ENCODE results near the gene MAPK7.

The MAPK7 gene

GRCh38 chr17:19343256-19343630 is 35.1 kb upstream of the MAPK7 start:
- no peak for FAIRE-seq
- no peak for DNase-seq (ENCODE audit: insufficient read length, low spot score)
- TF ChIP-seq CTCF (IDR thresholded peaks at IDR 0.05; ENCODE audit: insufficient read depth, missing control alignments), result no peak

- no peak for TF ChIP-seq CTCF (IDR thresholded peaks at IDR 0.05; ENCODE audit: insufficient read depth, missing control alignments)
- FAIRE-seq, result no peak
Observed at GRCh38 chr17:19343671-19344151, 34.6 kb upstream of the MAPK7 start.

GRCh38 chr17:19344311-19345066 is 33.8 kb upstream of the MAPK7 start:
- FAIRE-seq, result no peak
- DNase-seq (ENCODE audit: insufficient read length, low spot score), result no peak
- no peak for TF ChIP-seq CTCF (IDR thresholded peaks at IDR 0.05; ENCODE audit: insufficient read depth, missing control alignments)

More at GRCh38 chr17:19343671-19344151, 34.6 kb upstream of the MAPK7 start:
- no peak for DNase-seq (ENCODE audit: insufficient read length, low spot score)

- DNase-seq (ENCODE audit: insufficient read length, low spot score) (no peak), FAIRE-seq (no peak)
Observed at GRCh38 chr17:19345067-19345460, 33.2 kb upstream of the MAPK7 start.

GRCh38 chr17:19345486-19346350 is 32.6 kb upstream of the MAPK7 start:
- no peak for TF ChIP-seq CTCF (IDR thresholded peaks at IDR 0.05; ENCODE audit: insufficient read depth, missing control alignments)
- no peak for DNase-seq (ENCODE audit: insufficient read length, low spot score)
- FAIRE-seq, result no peak

More at GRCh38 chr17:19345067-19345460, 33.2 kb upstream of the MAPK7 start:
- TF ChIP-seq CTCF (IDR thresholded peaks at IDR 0.05; ENCODE audit: insufficient read depth, missing control alignments), result no peak

- no peak for TF ChIP-seq CTCF (IDR thresholded peaks at IDR 0.05; ENCODE audit: insufficient read depth, missing control alignments)
- FAIRE-seq (no peak), DNase-seq (ENCODE audit: insufficient read length, low spot score) (no peak)
Observed at GRCh38 chr17:19346351-19347255, 31.7 kb upstream of the MAPK7 start.
